ENCODE results near the gene TOMM70.
A peak's percentile ranks its signal among the peaks of the same experiment; 100 is the strongest.
"Not testable (repeated sequence)": the region's sequence is repeated elsewhere in the genome, so short reads cannot be mapped to it uniquely, and the experiment has no call there.

Gene TOMM70

GRCh38 chr3:100400780-100401673, at the start of gene TOMM70, which contains the start of gene LNP1:
TOMM70 (minus strand) TSS chr3:100401089; CDS start chr3:100400949, 140 bp downstream.
LNP1 (plus strand) TSS chr3:100401539; CDS start chr3:100429730, 28,191 bp downstream.
- peak; percentile 84 to 89 for DNase-seq (ENCODE audit: low read depth in 2 of 2, low spot score in 1 of 2)

GRCh38 chr3:100449214-100449613, 48.3 kb upstream of the TOMM70 start:
- no peak for DNase-seq (ENCODE audit: low read depth in 2 of 2, low spot score in 1 of 2)

GRCh38 chr3:100448079-100448478, 47.2 kb upstream of the TOMM70 start:
- DNase-seq (ENCODE audit: low read depth in 2 of 2, low spot score in 1 of 2), result no peak

- DNase-seq (ENCODE audit: low read depth in 2 of 2, low spot score in 1 of 2), result not testable (repeated sequence)
Measured at GRCh38 chr3:100447067-100447466, 46.2 kb upstream of the TOMM70 start.

GRCh38 chr3:100443690-100444089, 42.8 kb upstream of the TOMM70 start:
- DNase-seq (ENCODE audit: low read depth in 2 of 2, low spot score in 1 of 2), result no peak

- DNase-seq (ENCODE audit: low read depth in 2 of 2, low spot score in 1 of 2), result no peak
Measured at GRCh38 chr3:100440895-100441294, 40.0 kb upstream of the TOMM70 start.

GRCh38 chr3:100438623-100438974, 37.7 kb upstream of the TOMM70 start:
- no peak for DNase-seq (ENCODE audit: low read depth in 2 of 2, low spot score in 1 of 2)

GRCh38 chr3:100437721-100438622, 37.1 kb upstream of the TOMM70 start:
- no peak for DNase-seq (ENCODE audit: low read depth in 2 of 2, low spot score in 1 of 2)

- DNase-seq (ENCODE audit: low read depth in 2 of 2, low spot score in 1 of 2), result no peak
Measured at GRCh38 chr3:100436951-100437350, 36.1 kb upstream of the TOMM70 start.

- DNase-seq (ENCODE audit: low read depth in 2 of 2, low spot score in 1 of 2), result no peak
Measured at GRCh38 chr3:100429187-100429716, 28.4 kb upstream of the TOMM70 start.

GRCh38 chr3:100427699-100428098, 26.8 kb upstream of the TOMM70 start:
- DNase-seq (ENCODE audit: low read depth in 2 of 2, low spot score in 1 of 2), result no peak

- no peak for DNase-seq (ENCODE audit: low read depth in 2 of 2, low spot score in 1 of 2)
Measured at GRCh38 chr3:100426067-100426682, 25.3 kb upstream of the TOMM70 start.

- DNase-seq (ENCODE audit: low read depth in 2 of 2, low spot score in 1 of 2), result no peak
Measured at GRCh38 chr3:100425316-100425715, 24.4 kb upstream of the TOMM70 start.

- no peak for DNase-seq (ENCODE audit: low read depth in 2 of 2, low spot score in 1 of 2)
Measured at GRCh38 chr3:100424261-100424660, 23.4 kb upstream of the TOMM70 start.

- DNase-seq (ENCODE audit: low read depth in 2 of 2, low spot score in 1 of 2), result no peak
Measured at GRCh38 chr3:100423611-100424010, 22.7 kb upstream of the TOMM70 start.

- DNase-seq (ENCODE audit: low read depth in 2 of 2, low spot score in 1 of 2), result no peak
Measured at GRCh38 chr3:100420885-100421284, 20.0 kb upstream of the TOMM70 start.

GRCh38 chr3:100419406-100419805, 18.5 kb upstream of the TOMM70 start:
- DNase-seq (ENCODE audit: low read depth in 2 of 2, low spot score in 1 of 2), result no peak

- no peak for DNase-seq (ENCODE audit: low read depth in 2 of 2, low spot score in 1 of 2)
Measured at GRCh38 chr3:100416863-100417262, 16.0 kb upstream of the TOMM70 start.

GRCh38 chr3:100416176-100416575, 15.3 kb upstream of the TOMM70 start:
- DNase-seq (ENCODE audit: low read depth in 2 of 2, low spot score in 1 of 2), result no peak

GRCh38 chr3:100413613-100414012, 12.7 kb upstream of the TOMM70 start:
- no peak for DNase-seq (ENCODE audit: low read depth in 2 of 2, low spot score in 1 of 2)

GRCh38 chr3:100412912-100413590, 12.2 kb upstream of the TOMM70 start:
- no peak for DNase-seq (ENCODE audit: low read depth in 2 of 2, low spot score in 1 of 2)

Measured in stimulated activated CD8-positive, alpha-beta memory T cell treated with anti-CD3 and anti-CD28 coated beads, Interleukin-4, amount 100 ng/mL, for 1 hour (primary cell).